ENCODE measurements around the gene TRIM73. TPM values are rescaled to one million over a fixed set of nuclear protein-coding genes. Genes with fewer than 3 reads are reported as not detected.
"Not testable (repeated sequence)": the region's sequence is repeated elsewhere in the genome, so short reads cannot be mapped to it uniquely, and the experiment has no call there.

Gene TRIM73
- total RNA-seq, 3 donors from 2014 or later (not counting 1 experiment from before 2014, with no cell fraction given), result 10.7 to 21.1 (median 10.7) TPM

GRCh38 chr7:75409880-75410822 is 14.7 kb downstream of the TRIM73 start:
- H3K36me3 Mint-ChIP-seq; H3K9me3 Mint-ChIP-seq; H3K27ac Mint-ChIP-seq; H3K27me3 ChIP-seq (ENCODE audit: control insufficient read depth, insufficient read depth, low read length); intact Hi-C loops (cut with micrococcal nuclease); H3K9me3 ChIP-seq (ENCODE audit: control insufficient read depth, insufficient read depth, low read length); H3K27me3 Mint-ChIP-seq (ENCODE audit: low read depth in 2 of 2); H3K4me1 ChIP-seq (ENCODE audit: control insufficient read depth, insufficient read depth, low read length); H3K4me1 Mint-ChIP-seq; DNase-seq; H3K4me3 ChIP-seq (ENCODE audit: low read length); H3K27ac ChIP-seq (ENCODE audit: low read length); H3K36me3 ChIP-seq (ENCODE audit: control insufficient read depth, insufficient read depth, low read length): not testable (repeated sequence)
- peak overlapping the region; percentile 77 for H3K4me3 Mint-ChIP-seq
- ATAC-seq, result peak; percentile 95 to 99 (median 97)
- no CpG with 5 or more reads among the region's 74 CpGs for WGBS (ENCODE audit: insufficient coverage)

- H3K27ac ChIP-seq (ENCODE audit: low read length); DNase-seq; H3K36me3 Mint-ChIP-seq; ATAC-seq; H3K4me1 ChIP-seq (ENCODE audit: control insufficient read depth, insufficient read depth, low read length); H3K27me3 ChIP-seq (ENCODE audit: control insufficient read depth, insufficient read depth, low read length); H3K4me3 ChIP-seq (ENCODE audit: low read length); H3K4me3 Mint-ChIP-seq; H3K9me3 ChIP-seq (ENCODE audit: control insufficient read depth, insufficient read depth, low read length); intact Hi-C loops (cut with micrococcal nuclease); H3K4me1 Mint-ChIP-seq; H3K9me3 Mint-ChIP-seq; H3K36me3 ChIP-seq (ENCODE audit: control insufficient read depth, insufficient read depth, low read length); H3K27ac Mint-ChIP-seq; H3K27me3 Mint-ChIP-seq (ENCODE audit: low read depth in 2 of 2): not testable (repeated sequence)
- WGBS (ENCODE audit: insufficient coverage), result no CpG with 5 or more reads among the region's 13 CpGs
Measured at GRCh38 chr7:75410823-75411173, 15.4 kb downstream of the TRIM73 start.

- DNase-seq; H3K27me3 ChIP-seq (ENCODE audit: control insufficient read depth, insufficient read depth, low read length); H3K27ac Mint-ChIP-seq; H3K36me3 Mint-ChIP-seq; ATAC-seq; H3K4me3 ChIP-seq (ENCODE audit: low read length); H3K27me3 Mint-ChIP-seq (ENCODE audit: low read depth in 2 of 2); H3K4me3 Mint-ChIP-seq; H3K4me1 Mint-ChIP-seq; H3K4me1 ChIP-seq (ENCODE audit: control insufficient read depth, insufficient read depth, low read length); intact Hi-C loops (cut with micrococcal nuclease); H3K9me3 Mint-ChIP-seq; H3K36me3 ChIP-seq (ENCODE audit: control insufficient read depth, insufficient read depth, low read length); H3K9me3 ChIP-seq (ENCODE audit: control insufficient read depth, insufficient read depth, low read length); H3K27ac ChIP-seq (ENCODE audit: low read length): not testable (repeated sequence)
- no CpG with 5 or more reads among the region's 6 CpGs for WGBS (ENCODE audit: insufficient coverage)
Measured at GRCh38 chr7:75414204-75414603, 18.8 kb downstream of the TRIM73 start.

GRCh38 chr7:75414708-75415427 is 19.4 kb downstream of the TRIM73 start:
- H3K27ac Mint-ChIP-seq; H3K36me3 ChIP-seq (ENCODE audit: control insufficient read depth, insufficient read depth, low read length); H3K4me1 Mint-ChIP-seq; H3K36me3 Mint-ChIP-seq; ATAC-seq; H3K4me3 Mint-ChIP-seq; H3K4me1 ChIP-seq (ENCODE audit: control insufficient read depth, insufficient read depth, low read length); intact Hi-C loops (cut with micrococcal nuclease); H3K27me3 ChIP-seq (ENCODE audit: control insufficient read depth, insufficient read depth, low read length); H3K27ac ChIP-seq (ENCODE audit: low read length); DNase-seq; H3K9me3 ChIP-seq (ENCODE audit: control insufficient read depth, insufficient read depth, low read length); H3K9me3 Mint-ChIP-seq; H3K27me3 Mint-ChIP-seq (ENCODE audit: low read depth in 2 of 2); H3K4me3 ChIP-seq (ENCODE audit: low read length): not testable (repeated sequence)
- WGBS (ENCODE audit: insufficient coverage), result 94% methylated on average over 6 of the region's 13 CpGs

- H3K4me1 ChIP-seq (ENCODE audit: control insufficient read depth, insufficient read depth, low read length); H3K4me1 Mint-ChIP-seq; H3K27ac Mint-ChIP-seq; intact Hi-C loops (cut with micrococcal nuclease); ATAC-seq; H3K27ac ChIP-seq (ENCODE audit: low read length); H3K9me3 ChIP-seq (ENCODE audit: control insufficient read depth, insufficient read depth, low read length); H3K9me3 Mint-ChIP-seq; H3K4me3 ChIP-seq (ENCODE audit: low read length); H3K27me3 Mint-ChIP-seq (ENCODE audit: low read depth in 2 of 2); H3K4me3 Mint-ChIP-seq; H3K36me3 Mint-ChIP-seq; H3K36me3 ChIP-seq (ENCODE audit: control insufficient read depth, insufficient read depth, low read length); DNase-seq; H3K27me3 ChIP-seq (ENCODE audit: control insufficient read depth, insufficient read depth, low read length): not testable (repeated sequence)
- WGBS (ENCODE audit: insufficient coverage), result 96% methylated on average over 7 of the region's 11 CpGs
Measured at GRCh38 chr7:75415428-75415817, 20.0 kb downstream of the TRIM73 start.

- intact Hi-C loops (cut with micrococcal nuclease); H3K4me1 ChIP-seq (ENCODE audit: control insufficient read depth, insufficient read depth, low read length); H3K27me3 Mint-ChIP-seq (ENCODE audit: low read depth in 2 of 2); H3K36me3 Mint-ChIP-seq; DNase-seq; H3K4me3 Mint-ChIP-seq; H3K36me3 ChIP-seq (ENCODE audit: control insufficient read depth, insufficient read depth, low read length); H3K9me3 Mint-ChIP-seq; ATAC-seq; H3K27me3 ChIP-seq (ENCODE audit: control insufficient read depth, insufficient read depth, low read length); H3K4me1 Mint-ChIP-seq; H3K4me3 ChIP-seq (ENCODE audit: low read length); H3K27ac ChIP-seq (ENCODE audit: low read length); H3K9me3 ChIP-seq (ENCODE audit: control insufficient read depth, insufficient read depth, low read length); H3K27ac Mint-ChIP-seq: not testable (repeated sequence)
- 98% methylated on average over 11 of the region's 27 CpGs for WGBS (ENCODE audit: insufficient coverage)
Measured at GRCh38 chr7:75415829-75416373, 20.5 kb downstream of the TRIM73 start.

GRCh38 chr7:75416787-75417186 is 21.4 kb downstream of the TRIM73 start:
- H3K27ac ChIP-seq (ENCODE audit: low read length); intact Hi-C loops (cut with micrococcal nuclease); H3K4me3 Mint-ChIP-seq; H3K9me3 ChIP-seq (ENCODE audit: control insufficient read depth, insufficient read depth, low read length); ATAC-seq; H3K36me3 Mint-ChIP-seq; H3K4me1 ChIP-seq (ENCODE audit: control insufficient read depth, insufficient read depth, low read length); H3K9me3 Mint-ChIP-seq; H3K27me3 ChIP-seq (ENCODE audit: control insufficient read depth, insufficient read depth, low read length); H3K27ac Mint-ChIP-seq; H3K27me3 Mint-ChIP-seq (ENCODE audit: low read depth in 2 of 2); DNase-seq; H3K4me3 ChIP-seq (ENCODE audit: low read length): not testable (repeated sequence)
- H3K4me1 Mint-ChIP-seq, result peaks cover 0 to 10% of the 10 kb centered on the region in 2 donors
- 97% methylated on average over 5 of the region's 9 CpGs for WGBS (ENCODE audit: insufficient coverage)
- peaks cover 10% of the 10 kb centered on the region for H3K36me3 ChIP-seq (ENCODE audit: control insufficient read depth, insufficient read depth, low read length)

All from natural killer cell (primary cell).